Natural killer cell treated with Interleukin-12 subunit alpha and Interleukin-12 subunit beta and Interleukin-15 and Interleukin-18, amount 100 ng/mL, for 72 hours (primary cell): ENCODE measurements around the gene BPGM. TPM values are rescaled to one million over a fixed set of nuclear protein-coding genes. Genes with fewer than 3 reads are reported as not detected.
"Not testable (repeated sequence)": the region's sequence is repeated elsewhere in the genome, so short reads cannot be mapped to it uniquely, and the experiment has no call there.

Source experiments
- ATAC-seq, 2 donors: fragments of 150-1000 bp; cut with Tn5 transposase in 1 of 2; sonication (Bioruptor Pico), chemical (Tn5 transposase) in 1 of 2; 2 replicates each; pipeline ENCODE4 v1.10.0; 2021
- DNase-seq: peaks from one replicate; pipeline ENCODE4 v3.0.0; 2022; ENCODE audit warnings: low spot score
- H3K27ac Mint-ChIP-seq, 2 donors: 1 replicate in 1 of 2; 2 replicates in 1 of 2; pipeline ENCODE4 v1.8.0; 2022; ENCODE audit warnings: mixed read lengths in 2 of 2, mild to moderate bottlenecking in 1 of 2, moderate library complexity in 1 of 2
- H3K27me3 Mint-ChIP-seq, 2 donors: 1 replicate in 1 of 2; 2 replicates in 1 of 2; pipeline ENCODE4 v1.8.0; 2022; ENCODE audit warnings: mixed read lengths in 2 of 2
- H3K36me3 Mint-ChIP-seq: one replicate; pipeline ENCODE4 v1.8.0; 2022; ENCODE audit warnings: mixed read lengths
- H3K4me1 Mint-ChIP-seq, 2 donors: 1 replicate in 1 of 2; 2 replicates in 1 of 2; pipeline ENCODE4 v1.8.0; 2022; ENCODE audit warnings: low read depth in 2 of 2, mixed read lengths in 2 of 2, mild to moderate bottlenecking in 1 of 2
- H3K4me3 Mint-ChIP-seq: one replicate; pipeline ENCODE4 v1.8.0; 2022; ENCODE audit warnings: mixed read lengths
- H3K9me3 Mint-ChIP-seq: 2 replicates; pipeline ENCODE4 v1.8.0; 2022; ENCODE audit warnings: mixed read lengths
- total RNA-seq, 2 donors: library from RNA; stranded (reverse); gene quantifications; one replicate each; pipeline ENCODE4 v1.2.3, GENCODE V29; 2022

BPGM gene
- total RNA-seq, 2 donors from 2014 or later = 30.2 to 68.1 TPM

DNA sequence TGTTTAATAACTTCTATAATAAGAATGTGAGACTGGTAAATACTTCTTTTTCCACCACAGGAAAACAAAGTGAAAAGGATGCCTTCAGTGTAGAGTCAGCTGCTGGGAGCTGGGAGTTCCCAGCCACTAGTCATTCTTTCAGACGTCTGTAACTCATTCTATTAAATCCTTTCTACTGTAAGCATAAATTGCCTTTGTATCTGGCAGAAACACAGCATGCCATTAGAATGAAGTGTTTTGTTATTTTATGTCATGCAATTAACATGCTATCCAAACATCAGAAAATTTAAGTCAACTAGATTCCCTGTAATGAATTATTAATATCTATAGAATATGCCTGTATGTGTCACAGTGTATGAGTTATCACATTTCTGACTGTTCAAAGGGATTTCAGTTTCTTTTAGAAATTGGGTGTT lies 14.3 kb downstream of the BPGM start:
- Mint-ChIP-seq H3K27ac (no peak overlapping the region), H3K36me3 (peaks cover 43% of the 10 kb centered on the region), H3K4me3 (no peak overlapping the region), H3K4me1 (peaks cover 35 to 55% of the 10 kb centered on the region in 2 donors), H3K9me3 (peaks cover 9% of the 10 kb centered on the region), H3K27me3 (no peaks in the 10 kb centered on the region)
- no peak for DNase-seq
- no peak for ATAC-seq

DNA sequence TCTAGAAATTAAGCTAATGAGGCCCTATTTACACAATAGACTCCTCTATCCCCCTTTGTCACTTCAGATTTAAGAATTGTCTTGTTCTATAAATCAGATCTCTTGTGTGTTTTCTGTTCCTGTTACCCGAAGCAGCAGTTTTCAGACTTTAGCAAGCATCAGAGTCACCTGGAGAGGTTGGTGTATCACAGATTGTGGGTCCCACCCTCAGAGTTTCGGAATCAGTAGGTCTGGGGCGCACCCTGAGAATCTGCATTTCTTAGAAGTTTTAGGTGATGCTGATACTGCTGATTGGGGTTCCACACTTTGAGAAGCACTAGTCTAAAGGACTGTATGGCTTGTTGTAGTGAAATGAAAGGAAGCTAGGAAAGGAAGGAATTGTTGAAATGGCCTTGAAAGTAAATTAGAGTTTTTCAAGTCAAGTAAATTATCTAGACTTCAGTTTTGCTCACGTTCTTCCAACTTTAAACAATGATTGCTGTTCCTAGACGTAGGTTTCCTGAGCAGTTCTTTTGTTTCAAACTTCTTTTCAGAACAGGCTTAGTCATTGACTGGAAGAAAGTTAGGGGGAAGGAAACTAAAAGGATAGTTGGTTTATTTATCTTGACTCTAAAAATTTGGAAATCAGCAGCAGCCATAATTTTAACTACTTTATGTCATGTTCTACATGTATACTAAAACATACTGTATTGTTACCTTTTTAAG lies 15.7 kb downstream of the BPGM start:
- H3K4me1 Mint-ChIP-seq = peaks cover 28 to 54% of the 10 kb centered on the region in 2 donors
- H3K4me3 Mint-ChIP-seq = no peak overlapping the region
- H3K9me3 Mint-ChIP-seq = peaks cover 6% of the 10 kb centered on the region
- H3K27ac Mint-ChIP-seq = peak overlapping the region in 1 of 2 donors; percentile 11
- no peak for DNase-seq
- no peak for ATAC-seq
- H3K36me3 Mint-ChIP-seq = peaks cover 38% of the 10 kb centered on the region
- no peaks in the 10 kb centered on the region for H3K27me3 Mint-ChIP-seq

- H3K36me3 Mint-ChIP-seq = peaks cover 40% of the 10 kb centered on the region
These were observed 16.2 kb downstream of the BPGM start for GRCh38 chr7:134662871-134663205.

GRCh38 chr7:134665045-134665444 lies 18.4 kb downstream of the BPGM start:
- not testable (repeated sequence) for H3K4me3 Mint-ChIP-seq, H3K27me3 Mint-ChIP-seq, H3K9me3 Mint-ChIP-seq, ATAC-seq, DNase-seq
- Mint-ChIP-seq H3K4me1 (peaks cover 44 to 55% of the 10 kb centered on the region in 2 donors), H3K27ac (peak overlapping the region in 1 of 2 donors; percentile 1), H3K36me3 (peaks cover 44% of the 10 kb centered on the region)

More at GRCh38 chr7:134662871-134663205, 16.2 kb downstream of the BPGM start:
- Mint-ChIP-seq H3K4me1 (peaks cover 27 to 49% of the 10 kb centered on the region in 2 donors), H3K27me3 (no peaks in the 10 kb centered on the region), H3K4me3 (no peak overlapping the region), H3K9me3 (peaks cover 6% of the 10 kb centered on the region), H3K27ac (peak overlapping the region in 1 of 2 donors; percentile 11)
- no peak for ATAC-seq
- DNase-seq = no peak

GRCh38 chr7:134667899-134668298 lies 21.2 kb downstream of the BPGM start:
- Mint-ChIP-seq H3K4me1 (peaks cover 47 to 51% of the 10 kb centered on the region in 2 donors), H3K4me3 (peak overlapping the region; percentile 31), H3K27me3 (no peaks in the 10 kb centered on the region), H3K9me3 (peaks cover 6% of the 10 kb centered on the region), H3K27ac (peak overlapping the region in 1 of 2 donors; percentile 61), H3K36me3 (peaks cover 34% of the 10 kb centered on the region)
- DNase-seq = no peak
- ATAC-seq = peak in 1 of 2 donors; percentile 88

DNA sequence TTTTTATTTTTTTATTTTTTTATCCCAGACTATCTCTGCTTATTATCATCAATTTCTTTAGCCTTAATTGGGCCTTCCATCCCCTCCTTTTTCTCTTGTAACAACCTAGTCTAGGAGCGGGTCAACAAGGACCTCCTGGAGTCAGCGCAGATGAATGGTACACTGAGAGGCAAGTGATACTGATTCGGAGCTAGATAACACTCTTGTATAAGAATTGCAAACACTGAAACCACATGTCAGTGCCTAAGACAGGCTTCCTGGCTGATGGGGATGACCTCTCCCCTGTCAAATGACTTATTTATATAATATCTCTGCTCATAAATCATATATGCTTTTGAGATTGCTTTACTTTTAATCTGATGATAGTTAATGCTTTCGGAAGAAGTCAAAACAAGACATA lies 22.7 kb downstream of the BPGM start:
- Mint-ChIP-seq H3K36me3 (peaks cover 24% of the 10 kb centered on the region), H3K9me3 (peaks cover 6% of the 10 kb centered on the region), H3K27me3 (no peaks in the 10 kb centered on the region), H3K4me1 (peaks cover 39 to 47% of the 10 kb centered on the region in 2 donors), H3K27ac (peak overlapping the region; percentile 61 to 93), H3K4me3 (peak overlapping the region; percentile 60)
- DNase-seq = no peak
- peak; percentile 56 to 76 for ATAC-seq

GRCh38 chr7:134669845-134670373 lies 23.3 kb downstream of the BPGM start:
- peak overlapping the region; percentile 60 for H3K4me3 Mint-ChIP-seq
- ATAC-seq = peak; percentile 80 to 83
- H3K27ac Mint-ChIP-seq = peak overlapping the region; percentile 61 to 93
- H3K4me1 Mint-ChIP-seq = peaks cover 37 to 45% of the 10 kb centered on the region in 2 donors
- DNase-seq = peak; percentile 69
- no peaks in the 10 kb centered on the region for H3K27me3 Mint-ChIP-seq
- H3K36me3 Mint-ChIP-seq = peaks cover 18% of the 10 kb centered on the region
- peaks cover under 1% of the 10 kb centered on the region for H3K9me3 Mint-ChIP-seq

GRCh38 chr7:134671609-134672008 lies 25.0 kb downstream of the BPGM start:
- Mint-ChIP-seq H3K27me3 (no peaks in the 10 kb centered on the region), H3K36me3 (peaks cover 10% of the 10 kb centered on the region), H3K4me1 (peaks cover 32 to 49% of the 10 kb centered on the region in 2 donors), H3K4me3 (no peak overlapping the region), H3K9me3 (no peaks in the 10 kb centered on the region), H3K27ac (peak overlapping the region in 1 of 2 donors; percentile 25)
- ATAC-seq (no peak), DNase-seq (no peak)

- ATAC-seq = no peak
- H3K4me1 Mint-ChIP-seq = peaks cover 26 to 35% of the 10 kb centered on the region in 2 donors
- no peaks in the 10 kb centered on the region for H3K27me3 Mint-ChIP-seq
- H3K27ac Mint-ChIP-seq = no peak overlapping the region
- no peak overlapping the region for H3K4me3 Mint-ChIP-seq
- no peak for DNase-seq
- H3K9me3 Mint-ChIP-seq = no peaks in the 10 kb centered on the region
- H3K36me3 Mint-ChIP-seq = no peaks in the 10 kb centered on the region
These were observed 27.8 kb downstream of the BPGM start for GRCh38 chr7:134674424-134674823.

GRCh38 chr7:134676743-134677142 lies 30.1 kb downstream of the BPGM start:
- no peak overlapping the region for H3K4me3 Mint-ChIP-seq
- H3K4me1 Mint-ChIP-seq = peaks cover 19 to 25% of the 10 kb centered on the region in 2 donors
- ATAC-seq (no peak), DNase-seq (no peak)
- no peaks in the 10 kb centered on the region for H3K27me3 Mint-ChIP-seq
- no peaks in the 10 kb centered on the region for H3K9me3 Mint-ChIP-seq
- peak overlapping the region; percentile 31 to 47 for H3K27ac Mint-ChIP-seq
- H3K36me3 Mint-ChIP-seq = peaks cover 12% of the 10 kb centered on the region

DNA sequence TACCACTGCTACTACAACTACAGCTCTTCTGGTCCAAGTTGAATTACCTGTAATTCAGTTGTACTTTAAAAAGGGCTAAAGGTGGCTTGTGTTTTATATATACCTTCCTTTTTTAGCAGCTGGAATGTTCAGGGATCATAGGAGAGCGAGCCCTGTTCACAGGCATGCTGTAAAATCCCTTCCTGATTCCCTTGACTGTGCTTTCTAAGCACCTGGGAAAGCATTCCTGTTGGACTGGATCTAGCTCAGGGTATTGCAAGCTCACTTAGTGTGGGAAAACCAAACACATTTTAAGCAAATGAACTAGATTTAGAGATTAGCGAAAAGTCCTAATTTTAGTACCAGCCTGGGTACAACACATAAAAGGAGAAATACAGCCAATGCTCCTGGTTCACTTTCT lies 31.5 kb downstream of the BPGM start:
- ATAC-seq (no peak), DNase-seq (no peak)
- Mint-ChIP-seq H3K36me3 (peaks cover 12% of the 10 kb centered on the region), H3K4me3 (no peak overlapping the region), H3K27ac (no peak overlapping the region), H3K4me1 (peaks cover 20 to 21% of the 10 kb centered on the region in 2 donors), H3K9me3 (no peaks in the 10 kb centered on the region), H3K27me3 (no peaks in the 10 kb centered on the region)

GRCh38 chr7:134679006-134679405 lies 32.4 kb downstream of the BPGM start:
- no peak for ATAC-seq
- Mint-ChIP-seq H3K27me3 (no peaks in the 10 kb centered on the region), H3K4me1 (peaks cover 20 to 21% of the 10 kb centered on the region in 2 donors), H3K27ac (no peak overlapping the region), H3K4me3 (no peak overlapping the region), H3K36me3 (peaks cover 12% of the 10 kb centered on the region), H3K9me3 (no peaks in the 10 kb centered on the region)
- DNase-seq = no peak

- no peak for ATAC-seq
- peaks cover 0 to 10% of the 10 kb centered on the region in 2 donors for H3K27me3 Mint-ChIP-seq
- no peak overlapping the region for H3K27ac Mint-ChIP-seq
- peaks cover 12% of the 10 kb centered on the region for H3K36me3 Mint-ChIP-seq
- peaks cover 0 to 5% of the 10 kb centered on the region in 2 donors for H3K4me1 Mint-ChIP-seq
- no peak overlapping the region for H3K4me3 Mint-ChIP-seq
- no peaks in the 10 kb centered on the region for H3K9me3 Mint-ChIP-seq
- DNase-seq = no peak
These were observed 37.5 kb downstream of the BPGM start for GRCh38 chr7:134684165-134684564.

- no peak overlapping the region for H3K4me3 Mint-ChIP-seq
- peaks cover 0 to 2% of the 10 kb centered on the region in 2 donors for H3K4me1 Mint-ChIP-seq
- H3K27ac Mint-ChIP-seq = no peak overlapping the region
- H3K36me3 Mint-ChIP-seq = peaks cover 4% of the 10 kb centered on the region
- no peaks in the 10 kb centered on the region for H3K9me3 Mint-ChIP-seq
- H3K27me3 Mint-ChIP-seq = peaks cover 0 to 10% of the 10 kb centered on the region in 2 donors
- DNase-seq = no peak
- no peak for ATAC-seq
These were observed 38.6 kb downstream of the BPGM start for GRCh38 chr7:134685250-134685649.
